Peyer's patch (tissue), 4 donors: Measurements from ENCODE around the gene B3GALT5. TPM values are rescaled to one million over a fixed set of nuclear protein-coding genes. Genes with fewer than 3 reads are reported as not detected.
"Not testable (repeated sequence)": the region's sequence is repeated elsewhere in the genome, so short reads cannot be mapped to it uniquely, and the experiment has no call there.

Experiments used
- DNase-seq, 3 donors: peaks; one replicate each; pipeline ENCODE4 v3.0.0-alpha.2; 2017 to 2019
- H3K27ac ChIP-seq, 4 donors: fragments of 200-600 bp; sonication (generic); one replicate each; pipeline ENCODE4 v1.5.1; 2016 to 2019
- H3K27me3 ChIP-seq, 2 donors: fragments of 200-600 bp; sonication (generic); one replicate each; pipeline ENCODE4 v1.5.1; 2019
- H3K36me3 ChIP-seq, 3 donors: fragments of 200-600 bp; sonication (generic); one replicate each; pipeline ENCODE4 v1.5.1; 2016 to 2019
- H3K4me1 ChIP-seq, 4 donors: fragments of 200-600 bp; sonication (generic); one replicate each; pipeline ENCODE4 v1.5.1; 2016 to 2019
- H3K4me3 ChIP-seq, 4 donors: fragments of 200-600 bp; sonication (generic); 1 replicate in 3 of 4; 2 replicates in 1 of 4; pipeline ENCODE4 v1.5.1; 2016 to 2019; ENCODE audit warnings: mild to moderate bottlenecking in 1 of 4
- H3K9me3 ChIP-seq, 4 donors: fragments of 200-600 bp; sonication (generic); one replicate each; pipeline ENCODE4 v1.5.1; 2016 to 2019; ENCODE audit warnings: mild to moderate bottlenecking in 1 of 4
- CTCF ChIP-seq, 6 experiments: fragments of 450-650 bp in 4 of 6; fragments of 200-600 bp in 2 of 6; sonication (generic) in 1 of 6; IDR thresholded peaks; one replicate each; pipeline ENCODE4 v1.5.1; 2017 to 2019; ENCODE audit warnings: antibody characterized with exemption in 6 of 6, mild to moderate bottlenecking in 3 of 6, moderate library complexity in 1 of 6
- POLR2A ChIP-seq, 2 donors: fragments of 450-650 bp; IDR thresholded peaks; one replicate each; pipeline ENCODE4 v1.5.1; 2017; ENCODE audit warnings: antibody characterized with exemption in 2 of 2, mild to moderate bottlenecking in 2 of 2, moderate library complexity in 2 of 2
- total RNA-seq, 4 donors: library from RNA; depleted of rRNA; stranded (reverse); fragments of >200 nt; gene quantifications; one replicate each; pipeline ENCODE4 v1.1.0, GENCODE V29; 2016

The B3GALT5 gene
- total RNA-seq, 4 donors from 2014 or later: 16.5 to 147 (median 125) TPM

GRCh38 chr21:39685991-39686390, 73.3 kb downstream of the B3GALT5 start:
- Histone ChIP-seq H3K36me3 (no peaks in the 10 kb centered on the region), H3K9me3 (no peaks in the 10 kb centered on the region), H3K4me3 (no peak overlapping the region), H3K4me1 (peaks cover 0 to 18% (median 0%) of the 10 kb centered on the region in 4 donors), H3K27ac (peak overlapping the region in 3 of 4 donors; percentile 40 to 90 (median 81)), H3K27me3 (no peaks in the 10 kb centered on the region)
- no peak for DNase-seq
- TF ChIP-seq CTCF (IDR thresholded peaks at IDR 0.05) (no peak), POLR2A (IDR thresholded peaks at IDR 0.05) (no peak)

GRCh38 chr21:39686646-39687468, 74.1 kb downstream of the B3GALT5 start:
- Histone ChIP-seq H3K4me1 (peaks cover 0 to 18% (median 0%) of the 10 kb centered on the region in 4 donors), H3K27ac (peak overlapping the region in 3 of 4 donors; percentile 40 to 90 (median 81)), H3K27me3 (no peaks in the 10 kb centered on the region), H3K36me3 (no peaks in the 10 kb centered on the region), H3K9me3 (no peaks in the 10 kb centered on the region), H3K4me3 (peak overlapping the region in 2 of 4 donors; percentile 21 to 22)
- peak in 2 of 6 experiments; percentile 6 to 14 for TF ChIP-seq CTCF (IDR thresholded peaks at IDR 0.05)
- no peak for TF ChIP-seq POLR2A (IDR thresholded peaks at IDR 0.05)
- DNase-seq: peak in 2 of 3 donors; percentile 83

GRCh38 chr21:39688010-39688409, 75.3 kb downstream of the B3GALT5 start:
- H3K27ac ChIP-seq: peak overlapping the region in 3 of 4 donors; percentile 40 to 90 (median 81)
- H3K4me3 ChIP-seq: no peak overlapping the region
- TF ChIP-seq CTCF (IDR thresholded peaks at IDR 0.05) (no peak), POLR2A (IDR thresholded peaks at IDR 0.05) (no peak)
- no peak for DNase-seq
- H3K9me3 ChIP-seq: no peaks in the 10 kb centered on the region
- H3K27me3 ChIP-seq: no peaks in the 10 kb centered on the region
- no peaks in the 10 kb centered on the region for H3K36me3 ChIP-seq
- H3K4me1 ChIP-seq: peaks cover 0 to 18% (median 0%) of the 10 kb centered on the region in 4 donors

GRCh38 chr21:39689860-39690259, 77.1 kb downstream of the B3GALT5 start:
- not testable (repeated sequence) for H3K27ac ChIP-seq

GRCh38 chr21:39690454-39690853, 77.7 kb downstream of the B3GALT5 start:
- DNase-seq: no peak
- TF ChIP-seq CTCF (IDR thresholded peaks at IDR 0.05) (no peak), POLR2A (IDR thresholded peaks at IDR 0.05) (no peak)
- Histone ChIP-seq H3K27me3 (no peaks in the 10 kb centered on the region), H3K4me1 (peaks cover 0 to 18% (median 0%) of the 10 kb centered on the region in 4 donors), H3K9me3 (no peaks in the 10 kb centered on the region), H3K36me3 (no peaks in the 10 kb centered on the region), H3K27ac (no peak overlapping the region), H3K4me3 (no peak overlapping the region)

More at GRCh38 chr21:39689860-39690259, 77.1 kb downstream of the B3GALT5 start:
- not testable (repeated sequence) for H3K9me3 ChIP-seq, H3K4me3 ChIP-seq, H3K36me3 ChIP-seq, H3K27me3 ChIP-seq, DNase-seq
- H3K4me1 ChIP-seq: peaks cover 0 to 18% (median 0%) of the 10 kb centered on the region in 4 donors

- Histone ChIP-seq H3K27ac (no peak overlapping the region), H3K4me3 (no peak overlapping the region), H3K27me3 (no peaks in the 10 kb centered on the region), H3K36me3 (no peaks in the 10 kb centered on the region), H3K4me1 (no peaks in the 10 kb centered on the region), H3K9me3 (no peaks in the 10 kb centered on the region)
- no peak for TF ChIP-seq CTCF (IDR thresholded peaks at IDR 0.05)
- TF ChIP-seq POLR2A (IDR thresholded peaks at IDR 0.05): no peak
- DNase-seq: no peak
Measured at GRCh38 chr21:39694750-39695149, 82.0 kb downstream of the B3GALT5 start.
